NOMO-1 treated with dmso at 0.1 percent for 144 hours (cell line): Measurements from ENCODE around the gene SH3RF3.
"Not testable (repeated sequence)": the region's sequence is repeated elsewhere in the genome, so short reads cannot be mapped to it uniquely, and the experiment has no call there.

Source experiments
- DNase-seq: peaks from one replicate; lab custom pipeline; 2025; ENCODE audit not compliant: unreplicated experiment; lab: John Stamatoyannopoulos, UW

The SH3RF3 gene

GRCh38 chr2:109528811-109529501 lies 400.0 kb downstream of the SH3RF3 start:
- no peak for DNase-seq

GRCh38 chr2:109529532-109530449 lies 400.8 kb downstream of the SH3RF3 start:
- no peak for DNase-seq

DNA sequence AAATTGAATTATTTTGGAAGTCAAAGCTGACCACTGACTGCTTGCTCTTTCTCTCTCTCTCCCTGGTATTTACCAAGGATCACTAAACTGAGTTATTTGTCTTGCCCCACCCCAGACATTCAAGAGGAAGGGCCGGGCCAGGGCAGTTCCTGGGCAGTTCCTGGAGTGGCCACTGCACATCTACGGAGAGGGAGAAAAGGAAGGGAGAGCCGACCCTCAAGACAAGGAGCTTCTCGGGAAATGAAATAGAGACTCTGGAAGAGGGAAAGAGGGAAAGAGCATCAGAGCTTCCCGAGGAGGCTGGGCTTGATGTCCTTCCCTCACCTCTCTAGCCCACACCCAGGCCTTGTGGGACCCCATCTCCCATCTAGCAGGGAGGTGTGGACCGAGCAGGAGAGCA lies 401.7 kb downstream of the SH3RF3 start:
- DNase-seq: no peak

- DNase-seq: no peak
Measured at GRCh38 chr2:109531221-109531620, 402.2 kb downstream of the SH3RF3 start.

DNA sequence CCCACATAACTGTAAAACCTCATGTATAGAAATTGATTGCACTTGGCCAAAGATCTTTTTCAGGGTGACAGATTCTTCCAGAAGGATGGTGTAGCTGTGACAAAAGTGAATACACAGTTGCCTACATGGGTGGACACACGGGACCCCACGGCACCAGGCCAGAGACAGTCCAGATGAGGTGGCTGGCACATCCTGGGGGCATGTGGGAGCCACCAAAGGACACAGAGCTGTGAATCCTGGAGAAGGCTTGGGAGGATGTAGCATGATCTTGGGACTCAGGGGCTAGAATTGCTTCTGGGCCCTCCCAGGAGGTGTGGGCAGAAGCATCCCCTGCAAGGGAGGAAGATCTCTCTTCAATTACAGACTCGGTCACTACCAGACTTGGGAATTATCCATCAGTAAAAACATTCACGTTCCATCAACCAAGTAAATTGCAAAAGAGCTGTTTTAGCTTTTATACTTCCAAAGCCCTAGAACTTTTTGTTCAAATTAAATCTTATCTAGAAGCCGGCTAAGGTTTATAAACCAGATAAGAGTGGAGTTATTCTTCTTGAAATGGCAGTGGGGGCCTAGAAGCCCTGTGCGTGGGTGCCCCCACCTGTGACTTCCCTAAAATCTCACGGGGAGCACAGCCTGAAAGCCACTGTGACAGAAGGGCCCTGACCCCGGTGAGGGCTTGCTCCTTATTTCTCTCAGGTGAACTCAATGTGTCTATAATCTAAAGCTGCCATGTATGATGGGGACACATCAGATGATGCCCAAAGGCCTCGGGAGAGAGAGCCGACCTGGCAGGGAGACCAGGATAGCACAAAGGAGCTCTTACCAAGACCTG lies 403.1 kb downstream of the SH3RF3 start:
- DNase-seq: no peak

- no peak for DNase-seq
Measured at GRCh38 chr2:109532728-109533076, 403.7 kb downstream of the SH3RF3 start.

GRCh38 chr2:109533823-109534222 lies 404.8 kb downstream of the SH3RF3 start:
- DNase-seq: no peak

GRCh38 chr2:109535217-109535946 lies 406.4 kb downstream of the SH3RF3 start:
- DNase-seq: no peak

GRCh38 chr2:109536556-109536955 lies 407.6 kb downstream of the SH3RF3 start:
- DNase-seq: not testable (repeated sequence)

GRCh38 chr2:109537565-109538222 lies 408.7 kb downstream of the SH3RF3 start:
- DNase-seq: no peak

- no peak for DNase-seq
Measured at GRCh38 chr2:109538546-109538945, 409.5 kb downstream of the SH3RF3 start.

- DNase-seq: no peak
Measured at GRCh38 chr2:109542384-109542783, 413.4 kb downstream of the SH3RF3 start.

- DNase-seq: no peak
Measured at GRCh38 chr2:109545828-109546713, 417.1 kb downstream of the SH3RF3 start.

GRCh38 chr2:109547280-109547679 lies 418.3 kb downstream of the SH3RF3 start:
- DNase-seq: no peak

DNA sequence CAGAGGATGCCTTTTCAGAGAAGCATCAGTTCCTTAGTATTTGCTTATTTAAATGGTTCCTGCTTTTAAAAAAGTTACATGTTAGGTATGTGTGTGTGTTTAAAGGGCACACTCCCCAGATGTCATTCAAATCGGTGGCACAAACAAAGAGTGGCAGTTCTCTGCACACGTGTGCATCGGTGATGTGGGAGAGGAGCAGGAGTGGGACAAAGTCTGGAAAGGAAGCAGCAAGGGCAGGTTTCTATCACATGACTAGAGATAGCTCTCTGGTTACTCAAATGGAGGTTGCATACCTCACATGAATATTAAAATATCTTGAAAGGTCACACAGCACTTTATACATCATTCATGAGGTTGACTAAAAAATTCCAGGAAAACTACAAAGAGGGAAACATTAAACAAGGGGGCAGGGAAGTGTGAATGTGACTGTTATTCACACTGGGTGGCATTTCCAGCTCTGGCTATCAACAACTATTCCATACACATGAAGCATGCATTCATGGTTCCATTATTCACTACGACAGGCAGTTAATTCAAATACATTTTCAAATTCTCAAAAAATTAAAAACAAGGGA lies 420.1 kb downstream of the SH3RF3 start:
- no peak for DNase-seq
